Measurements from ENCODE around the gene KREMEN1. TPM values are rescaled to one million over a fixed set of nuclear protein-coding genes. Genes with fewer than 3 reads are reported as not detected.

The KREMEN1 gene
- total and polyA plus RNA-seq, 9 of the 15 experiments (the other 6 are each of a cell fraction or from before 2014, with no cell fraction given), result 0.69 to 11.5 (median 4.3) TPM

- Histone ChIP-seq H2AFZ (ENCODE audit: low read depth, low read length) (peak overlapping the region; percentile 76), H3K27ac (ENCODE audit: extremely low read depth, low read depth, low read length) (peak overlapping the region; percentile 89; the same call in 2 of the 3 replicates), H3K9me1 (ENCODE audit: control insufficient read depth, insufficient read depth, low read length) (no peaks in the 10 kb centered on the region), H3K27me3 (ENCODE audit: control insufficient read depth in 2 of 2, insufficient read depth in 2 of 2, low read length in 2 of 2) (no peaks in the 10 kb centered on the region), H3K4me2 (ENCODE audit: insufficient read depth, low read length) (peak overlapping the region; percentile 72), H3K36me3 (ENCODE audit: control insufficient read depth, insufficient read depth, low read length) (no peaks in the 10 kb centered on the region), H3K4me3 (peak overlapping the region; percentile 33), H3K4me1 (replicated peaks in 1 of 2; ENCODE audit: control insufficient read depth in 2 of 2, insufficient read depth in 2 of 2, low read length in 2 of 2) (peaks cover 25 to 37% of the 10 kb centered on the region in 2 experiments), H3K9me3 (replicated peaks; ENCODE audit: control insufficient read depth, insufficient read depth, low read depth, low read length) (no peaks in the 10 kb centered on the region), H3K79me2 (ENCODE audit: control insufficient read depth, insufficient read depth, low read length) (no peaks in the 10 kb centered on the region; the same call in 1 of the 3 replicates), H4K20me1 (replicated peaks; ENCODE audit: control insufficient read depth, insufficient read depth, low read length) (no peaks in the 10 kb centered on the region), H3K9ac (ENCODE audit: insufficient read depth in 1 of 2, low read depth in 2 of 2, low read length in 2 of 2) (peak overlapping the region; percentile 70 to 81)
- no TSS peak for BruUV-seq (replicated peaks)
- in situ Hi-C loops (cut with MboI), result no loop called here
- ChIA-PET POLR2A (interaction anchor here (0.7 to 1.1 kb wide), 3 partner anchors 13 to 122 kb away, joined by 3 read pairs; no protein-coding TSS in a partner anchor), CTCF (ENCODE audit: low intra/inter-chr PET ratio) (no interaction called here)
- no peak for FAIRE-seq
- TF ChIP-seq NEUROD1 (IDR thresholded peaks at IDR 0.05; ENCODE audit: borderline replicate concordance, low read depth, low read length, partially characterized antibody), result peak; percentile 69
- TF ChIP-seq CREM (IDR thresholded peaks at IDR 0.05; ENCODE audit: low read depth), result no peak
- TF ChIP-seq MAZ (CRISPR knock-in tag; conservative IDR thresholded peaks at IDR 0.05 in 1 of 2, IDR thresholded peaks at IDR 0.05 in 1 of 2), result peak in 1 of 2 experiments; percentile 47; a peak in 1 of 4 replicates
- no peak for TF ChIP-seq POLR2H (tag; IDR thresholded peaks at IDR 0.05; ENCODE audit: low read depth)
- TF ChIP-seq ZFX (CRISPR knock-in tag; IDR thresholded peaks at IDR 0.05), result peak; percentile 30; the same call in 1 of the 2 replicates
- no peak for TF ChIP-seq ZNF584 (CRISPR knock-in tag; IDR thresholded peaks at IDR 0.05; ENCODE audit: low read depth)
- TF ChIP-seq ZFP30 (CRISPR knock-in tag; IDR thresholded peaks at IDR 0.05; ENCODE audit: borderline replicate concordance), result no peak
- TF ChIP-seq BRD4 (IDR thresholded peaks at IDR 0.05), result 0 out of 2 replicates have a peak, but pooled peaks have one; percentile 31
- TF ChIP-seq RBBP5 (IDR thresholded peaks at IDR 0.05; ENCODE audit: borderline replicate concordance, insufficient read depth, low read length, poor library complexity, severe bottlenecking), result peak; percentile 12
- peak; percentile 80 for TF ChIP-seq LEF1 (IDR thresholded peaks at IDR 0.05)
- no peak for TF ChIP-seq BHLHE40 (IDR thresholded peaks at IDR 0.05; ENCODE audit: low read length)
- TF ChIP-seq TCF7 (IDR thresholded peaks at IDR 0.05; ENCODE audit: borderline replicate concordance), result peak; percentile 98
- no peak for TF ChIP-seq BMI1 (IDR thresholded peaks at IDR 0.05; ENCODE audit: low read length)
- peak; percentile 47; the same call in 1 of the 2 replicates for TF ChIP-seq ZBTB7A (IDR thresholded peaks at IDR 0.05; ENCODE audit: borderline replicate concordance, control insufficient read depth, low read depth, low read length)
- peak; percentile 38; the same call in 1 of the 2 replicates for TF ChIP-seq ZNF263 (CRISPR knock-in tag; IDR thresholded peaks at IDR 0.05; ENCODE audit: borderline replicate concordance)
- TF ChIP-seq NFIC (IDR thresholded peaks at IDR 0.05), result peak; percentile 73
- TF ChIP-seq TAF15 (IDR thresholded peaks at IDR 0.05; ENCODE audit: low read depth, low read length), result no peak
- 0 out of 2 replicates have a peak, but pooled peaks have one; percentile 13 for TF ChIP-seq PHF8 (IDR thresholded peaks at IDR 0.05; ENCODE audit: borderline replicate concordance, low read length)
- TF ChIP-seq CHD1 (IDR thresholded peaks at IDR 0.05; ENCODE audit: low read length), result peak; percentile 43
- TF ChIP-seq ZNF707 (CRISPR knock-in tag; conservative IDR thresholded peaks at IDR 0.05), result no peak
- peak; percentile 25; the same call in 1 of the 2 replicates for TF ChIP-seq VEZF1 (CRISPR knock-in tag; IDR thresholded peaks at IDR 0.05)
- peak; percentile 41; the same call in 1 of the 2 replicates for TF ChIP-seq RBFOX2 (IDR thresholded peaks at IDR 0.05; ENCODE audit: low read depth, low read length)
- peak; percentile 65 to 69 (median 68) for DNase-seq (ENCODE audit: extremely low read depth in 1 of 4, low spot score in 3 of 4)
- peak; percentile 79 for ATAC-seq
- intact Hi-C loops (cut with micrococcal nuclease), result no loop called here
- WGBS (ENCODE audit: insufficient coverage, low coverage, missing lambda C conversion rate), result 9% methylated on average over 9 of the region's 32 CpGs
These were observed 42.1 kb upstream of the KREMEN1 start for GRCh38 chr22:29030618-29031226.
